MM.1S (cell line): Measurements from ENCODE around the gene ACTN3.

ENCODE experiments used
- DNase-seq: peaks from one replicate; pipeline ENCODE4 v3.0.0-alpha.2; 2015
- H2AFZ ChIP-seq: fragments of 300-600 bp; sonication (generic); 2 replicates; pipeline ENCODE4 v1.6.0; 2016; ENCODE audit warnings: antibody characterized with exemption, low read length
- H3F3A ChIP-seq: fragments of 300-600 bp; sonication (generic); 2 replicates; pipeline ENCODE4 v1.6.1; 2016; ENCODE audit warnings: mild to moderate bottlenecking, antibody characterized with exemption, low read length, moderate library complexity, mixed read lengths; ENCODE audit not compliant: insufficient read depth
- H3K27ac ChIP-seq: fragments of 300-600 bp; sonication (generic); 2 replicates; pipeline ENCODE4 v1.5.1; 2016; ENCODE audit warnings: mild to moderate bottlenecking, low read length
- H3K27me3 ChIP-seq: fragments of 300-600 bp; sonication (generic); replicated peaks from 2 replicates; pipeline ENCODE4 v1.6.0; 2016; ENCODE audit warnings: low read length; ENCODE audit not compliant: insufficient read depth
- H3K36me3 ChIP-seq: fragments of 300-600 bp; sonication (generic); replicated peaks from 2 replicates; pipeline ENCODE4 v1.6.1; 2016; ENCODE audit warnings: mild to moderate bottlenecking, low read length, mixed read lengths; ENCODE audit not compliant: insufficient read depth
- H3K4me1 ChIP-seq: fragments of 300-600 bp; sonication (generic); 2 replicates; pipeline ENCODE4 v1.6.1; 2016; ENCODE audit warnings: low read length, mixed read lengths
- H3K4me2 ChIP-seq: fragments of 300-600 bp; sonication (generic); 2 replicates; pipeline ENCODE4 v1.6.0; 2016; ENCODE audit warnings: low read depth, low read length
- H3K4me3 ChIP-seq: fragments of 300-600 bp; sonication (generic); 2 replicates; pipeline ENCODE4 v1.5.1; 2016; ENCODE audit warnings: low read length, mixed read lengths
- H3K79me2 ChIP-seq: fragments of 300-600 bp; sonication (generic); 2 replicates; pipeline ENCODE4 v1.6.1; 2016; ENCODE audit warnings: mixed run types, low read length, mixed read lengths
- H3K9ac ChIP-seq: fragments of 300-600 bp; sonication (generic); 2 replicates; pipeline ENCODE4 v1.6.1; 2016; ENCODE audit warnings: low read length, mixed read lengths
- H3K9me2 ChIP-seq: fragments of 300-600 bp; sonication (generic); replicated peaks from 2 replicates; pipeline ENCODE4 v1.6.1; 2016; ENCODE audit warnings: mild to moderate bottlenecking, low read length, mixed read lengths; ENCODE audit not compliant: insufficient read depth
- H3K9me3 ChIP-seq: fragments of 300-600 bp; sonication (generic); replicated peaks from 2 replicates; pipeline ENCODE4 v1.6.1; 2016; ENCODE audit warnings: mild to moderate bottlenecking, low read length, mixed read lengths; ENCODE audit not compliant: insufficient read depth
- H4K20me1 ChIP-seq: fragments of 300-600 bp; sonication (generic); 2 replicates; pipeline ENCODE4 v1.6.1; 2016; ENCODE audit warnings: mild to moderate bottlenecking, low read length, moderate library complexity, mixed read lengths; ENCODE audit not compliant: insufficient read depth
- EZH2 ChIP-seq: fragments of 300-600 bp; sonication (generic); optimal IDR thresholded peaks from 2 replicates; pipeline ENCODE3; 2017; ENCODE audit warnings: low read depth, mild to moderate bottlenecking, antibody characterized with exemption, low read length, mixed read lengths
- EZH2phosphoT487 ChIP-seq: fragments of 300-600 bp; sonication (generic); IDR thresholded peaks from 2 replicates; pipeline ENCODE4 v1.6.1; 2018; ENCODE audit warnings: antibody characterized with exemption, low read length
- TF ChIP-seq, protein P1 (sequence below): fragments of 300-600 bp; sonication (generic); IDR thresholded peaks from 2 replicates; pipeline ENCODE4 v1.5.1; 2016; ENCODE audit warnings: antibody characterized with exemption, low read length, mixed read lengths

ACTN3 gene

DNA sequence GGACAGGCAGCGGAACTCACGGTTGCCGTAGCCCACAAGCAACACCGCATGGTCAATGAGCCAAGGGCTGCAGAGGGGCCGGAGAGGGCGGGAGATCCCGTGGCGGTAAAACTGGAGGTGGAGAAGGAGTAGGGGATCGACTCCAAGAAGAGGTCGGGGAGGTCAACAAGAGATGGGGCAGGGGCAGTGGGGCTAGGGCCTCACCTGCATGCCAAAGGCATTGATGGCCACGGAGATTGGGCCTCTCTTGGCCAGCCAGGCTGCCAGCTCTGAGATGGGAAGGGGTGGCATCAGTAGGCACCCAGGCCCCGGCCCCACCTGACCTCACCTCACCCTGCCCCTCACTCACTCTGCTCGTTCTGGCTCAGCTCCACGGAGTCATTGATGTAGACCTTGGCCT is 17.8 kb downstream of the ACTN3 start:
- Histone ChIP-seq H3K36me3 (no peaks in the 10 kb centered on the region), H3K27me3 (peaks cover 85% of the 10 kb centered on the region), H3K4me2 (no peak overlapping the region)

DNA sequence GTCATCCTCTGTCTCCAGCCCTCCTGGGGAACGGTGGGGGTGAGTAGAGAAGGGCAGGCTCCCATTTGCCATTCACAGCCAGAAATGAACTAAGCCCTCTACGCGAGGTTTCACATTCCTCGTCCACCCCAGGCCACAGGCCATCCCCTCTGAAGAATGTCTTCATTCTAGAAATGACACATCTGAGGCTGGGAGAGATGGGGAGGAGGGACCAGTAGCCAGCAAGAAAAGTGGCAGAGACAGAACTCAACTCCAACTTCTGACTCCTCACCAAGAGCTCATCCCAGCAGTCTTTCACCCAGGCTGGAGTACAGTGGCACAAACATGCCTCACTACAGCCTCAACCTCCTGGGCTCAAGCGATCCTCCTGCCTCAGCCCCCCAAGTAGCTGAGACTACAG is 18.3 kb downstream of the ACTN3 start:
- Histone ChIP-seq H3K4me3 (no peak overlapping the region), H3K4me2 (no peak overlapping the region), H4K20me1 (no peaks in the 10 kb centered on the region), H3K9me2 (no peaks in the 10 kb centered on the region), H3K27me3 (peaks cover 85% of the 10 kb centered on the region), H2AFZ (no peak overlapping the region), H3K36me3 (no peaks in the 10 kb centered on the region), H3K9me3 (no peaks in the 10 kb centered on the region), H3K27ac (no peak overlapping the region), H3K9ac (no peak overlapping the region), H3K4me1 (no peaks in the 10 kb centered on the region), H3K79me2 (no peaks in the 10 kb centered on the region), H3F3A (no peaks in the 10 kb centered on the region)
- no peak for DNase-seq
- TF ChIP-seq, protein P1, sequence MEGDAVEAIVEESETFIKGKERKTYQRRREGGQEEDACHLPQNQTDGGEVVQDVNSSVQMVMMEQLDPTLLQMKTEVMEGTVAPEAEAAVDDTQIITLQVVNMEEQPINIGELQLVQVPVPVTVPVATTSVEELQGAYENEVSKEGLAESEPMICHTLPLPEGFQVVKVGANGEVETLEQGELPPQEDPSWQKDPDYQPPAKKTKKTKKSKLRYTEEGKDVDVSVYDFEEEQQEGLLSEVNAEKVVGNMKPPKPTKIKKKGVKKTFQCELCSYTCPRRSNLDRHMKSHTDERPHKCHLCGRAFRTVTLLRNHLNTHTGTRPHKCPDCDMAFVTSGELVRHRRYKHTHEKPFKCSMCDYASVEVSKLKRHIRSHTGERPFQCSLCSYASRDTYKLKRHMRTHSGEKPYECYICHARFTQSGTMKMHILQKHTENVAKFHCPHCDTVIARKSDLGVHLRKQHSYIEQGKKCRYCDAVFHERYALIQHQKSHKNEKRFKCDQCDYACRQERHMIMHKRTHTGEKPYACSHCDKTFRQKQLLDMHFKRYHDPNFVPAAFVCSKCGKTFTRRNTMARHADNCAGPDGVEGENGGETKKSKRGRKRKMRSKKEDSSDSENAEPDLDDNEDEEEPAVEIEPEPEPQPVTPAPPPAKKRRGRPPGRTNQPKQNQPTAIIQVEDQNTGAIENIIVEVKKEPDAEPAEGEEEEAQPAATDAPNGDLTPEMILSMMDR: no peak
- TF ChIP-seq EZH2 (no peak), EZH2phosphoT487 (no peak)

More for the DNA sequence above, 17.8 kb downstream of the ACTN3 start:
- H3K9me3 ChIP-seq: no peaks in the 10 kb centered on the region
- H3K4me3 ChIP-seq: no peak overlapping the region
- no peaks in the 10 kb centered on the region for H4K20me1 ChIP-seq
- no peaks in the 10 kb centered on the region for H3F3A ChIP-seq
- H3K79me2 ChIP-seq: no peaks in the 10 kb centered on the region
- no peaks in the 10 kb centered on the region for H3K9me2 ChIP-seq
- H2AFZ ChIP-seq: no peak overlapping the region
- no peaks in the 10 kb centered on the region for H3K4me1 ChIP-seq
- no peak overlapping the region for H3K27ac ChIP-seq
- no peak overlapping the region for H3K9ac ChIP-seq
- no peak for DNase-seq
- no peak for TF ChIP-seq EZH2
- TF ChIP-seq EZH2phosphoT487: no peak
- TF ChIP-seq, protein P1: no peak

DNA sequence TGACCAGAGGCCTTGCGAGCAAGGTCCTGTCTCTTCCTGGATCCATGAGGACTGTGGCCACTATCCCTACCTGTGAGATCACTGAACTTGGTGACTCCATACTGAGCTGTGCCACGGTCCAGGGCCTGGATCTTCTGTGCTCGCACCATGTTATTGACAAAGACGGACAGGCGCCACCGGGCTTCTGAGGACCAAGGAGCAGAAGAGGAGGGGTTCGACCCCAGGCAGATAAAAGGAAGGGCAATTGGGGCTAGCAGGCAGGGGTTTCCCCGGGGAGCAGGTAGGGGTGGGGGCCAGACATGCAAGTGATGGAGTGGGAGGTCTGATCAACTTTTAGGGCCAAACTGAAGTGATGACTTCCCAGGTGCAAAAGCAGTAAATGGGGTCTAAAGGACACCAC is 19.5 kb downstream of the ACTN3 start:
- Histone ChIP-seq H3K27ac (no peak overlapping the region), H3F3A (no peaks in the 10 kb centered on the region), H3K4me2 (no peak overlapping the region), H4K20me1 (no peaks in the 10 kb centered on the region), H3K4me3 (no peak overlapping the region), H3K9me2 (no peaks in the 10 kb centered on the region), H3K9ac (no peak overlapping the region), H2AFZ (no peak overlapping the region), H3K27me3 (peaks cover 80% of the 10 kb centered on the region), H3K79me2 (no peaks in the 10 kb centered on the region), H3K4me1 (no peaks in the 10 kb centered on the region), H3K36me3 (no peaks in the 10 kb centered on the region), H3K9me3 (no peaks in the 10 kb centered on the region)
- DNase-seq: no peak
- TF ChIP-seq, protein P1: no peak
- no peak for TF ChIP-seq EZH2
- TF ChIP-seq EZH2phosphoT487: no peak
